Measurements from ENCODE around the gene USP15. TPM values are rescaled to one million over a fixed set of nuclear protein-coding genes. Genes with fewer than 3 reads are reported as not detected.

Gene USP15
- total and polyA plus RNA-seq, 2 experiments from 2014 or later: 39.9 to 51.0 TPM

- Histone ChIP-seq H3K27ac (no peak overlapping the region), H3K27me3 (no peaks in the 10 kb centered on the region), H3K36me3 (no peaks in the 10 kb centered on the region), H3K9me3 (ENCODE audit: low read depth) (no peaks in the 10 kb centered on the region), H3K4me1 (ENCODE audit: low read depth) (no peaks in the 10 kb centered on the region), H3K4me3 (no peak overlapping the region)
- TF ChIP-seq, protein P1, sequence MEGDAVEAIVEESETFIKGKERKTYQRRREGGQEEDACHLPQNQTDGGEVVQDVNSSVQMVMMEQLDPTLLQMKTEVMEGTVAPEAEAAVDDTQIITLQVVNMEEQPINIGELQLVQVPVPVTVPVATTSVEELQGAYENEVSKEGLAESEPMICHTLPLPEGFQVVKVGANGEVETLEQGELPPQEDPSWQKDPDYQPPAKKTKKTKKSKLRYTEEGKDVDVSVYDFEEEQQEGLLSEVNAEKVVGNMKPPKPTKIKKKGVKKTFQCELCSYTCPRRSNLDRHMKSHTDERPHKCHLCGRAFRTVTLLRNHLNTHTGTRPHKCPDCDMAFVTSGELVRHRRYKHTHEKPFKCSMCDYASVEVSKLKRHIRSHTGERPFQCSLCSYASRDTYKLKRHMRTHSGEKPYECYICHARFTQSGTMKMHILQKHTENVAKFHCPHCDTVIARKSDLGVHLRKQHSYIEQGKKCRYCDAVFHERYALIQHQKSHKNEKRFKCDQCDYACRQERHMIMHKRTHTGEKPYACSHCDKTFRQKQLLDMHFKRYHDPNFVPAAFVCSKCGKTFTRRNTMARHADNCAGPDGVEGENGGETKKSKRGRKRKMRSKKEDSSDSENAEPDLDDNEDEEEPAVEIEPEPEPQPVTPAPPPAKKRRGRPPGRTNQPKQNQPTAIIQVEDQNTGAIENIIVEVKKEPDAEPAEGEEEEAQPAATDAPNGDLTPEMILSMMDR (IDR thresholded peaks at IDR 0.05; ENCODE audit: low read depth, low read length): no peak
- no peak for DNase-seq (ENCODE audit: low read depth in 1 of 2, low spot score in 1 of 2)
Measured at GRCh38 chr12:62249419-62249818, 10.8 kb upstream of the USP15 start.

- no peaks in the 10 kb centered on the region for H3K36me3 ChIP-seq
- H3K27me3 ChIP-seq: no peaks in the 10 kb centered on the region
- H3K27ac ChIP-seq: no peak overlapping the region
- no peaks in the 10 kb centered on the region for H3K4me1 ChIP-seq (ENCODE audit: low read depth)
- DNase-seq (ENCODE audit: low read depth in 1 of 2, low spot score in 1 of 2): peak in 1 of 2 donors; percentile 91
- H3K4me3 ChIP-seq: no peak overlapping the region
- TF ChIP-seq, protein P1 (IDR thresholded peaks at IDR 0.05; ENCODE audit: low read depth, low read length): no peak
- H3K9me3 ChIP-seq (ENCODE audit: low read depth): no peaks in the 10 kb centered on the region
Measured at GRCh38 chr12:62250671-62251608, 9.3 kb upstream of the USP15 start.

GRCh38 chr12:62251609-62251958 lies 8.6 kb upstream of the USP15 start:
- no peaks in the 10 kb centered on the region for H3K4me1 ChIP-seq (ENCODE audit: low read depth)
- no peak overlapping the region for H3K4me3 ChIP-seq
- no peaks in the 10 kb centered on the region for H3K9me3 ChIP-seq (ENCODE audit: low read depth)
- no peak overlapping the region for H3K27ac ChIP-seq
- no peak for DNase-seq (ENCODE audit: low read depth in 1 of 2, low spot score in 1 of 2)
- TF ChIP-seq, protein P1 (IDR thresholded peaks at IDR 0.05; ENCODE audit: low read depth, low read length): no peak
- no peaks in the 10 kb centered on the region for H3K36me3 ChIP-seq
- no peaks in the 10 kb centered on the region for H3K27me3 ChIP-seq

- Histone ChIP-seq H3K27ac (no peak overlapping the region), H3K9me3 (ENCODE audit: low read depth) (no peaks in the 10 kb centered on the region), H3K36me3 (no peaks in the 10 kb centered on the region), H3K4me1 (ENCODE audit: low read depth) (peaks cover under 1% of the 10 kb centered on the region), H3K27me3 (no peaks in the 10 kb centered on the region), H3K4me3 (no peak overlapping the region)
- TF ChIP-seq, protein P1 (IDR thresholded peaks at IDR 0.05; ENCODE audit: low read depth, low read length): no peak
- DNase-seq (ENCODE audit: low read depth in 1 of 2, low spot score in 1 of 2): no peak
Measured at GRCh38 chr12:62252576-62252975, 7.6 kb upstream of the USP15 start.

DNA sequence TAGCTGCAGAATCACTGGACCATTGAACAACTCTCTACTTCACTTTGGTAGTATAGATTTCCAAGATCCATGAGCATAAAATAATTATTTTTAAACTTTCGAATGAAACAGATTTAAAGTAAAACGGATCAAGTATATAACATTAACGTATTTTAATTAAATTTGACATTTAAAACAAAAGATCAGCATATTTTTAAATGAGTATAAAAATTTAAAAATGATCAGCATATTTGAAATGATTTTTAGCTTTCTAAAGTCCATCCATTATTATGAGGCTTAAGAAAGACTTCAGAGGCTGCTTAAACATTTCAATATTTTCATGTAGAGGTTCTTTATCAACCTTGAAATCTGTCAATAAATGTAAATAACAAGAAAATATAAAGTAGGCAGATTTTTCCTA lies 5.2 kb upstream of the USP15 start:
- TF ChIP-seq, protein P1 (IDR thresholded peaks at IDR 0.05; ENCODE audit: low read depth, low read length): no peak
- H3K4me1 ChIP-seq (ENCODE audit: low read depth): peaks cover 3% of the 10 kb centered on the region
- no peaks in the 10 kb centered on the region for H3K36me3 ChIP-seq
- H3K9me3 ChIP-seq (ENCODE audit: low read depth): no peaks in the 10 kb centered on the region
- no peak for DNase-seq (ENCODE audit: low read depth in 1 of 2, low spot score in 1 of 2)
- no peak overlapping the region for H3K4me3 ChIP-seq
- H3K27ac ChIP-seq: no peak overlapping the region
- no peaks in the 10 kb centered on the region for H3K27me3 ChIP-seq
